GM19023 (cell line): ENCODE data around the gene CACNA2D3.

Experiments
- ATAC-seq: cut with Tn5 transposase; IDR thresholded peaks from one replicate; pipeline ENCODE4 v1.9.1; 2021; ENCODE audit warnings: mild to moderate bottlenecking, moderate library complexity; ENCODE audit not compliant: unreplicated experiment

Gene CACNA2D3

DNA sequence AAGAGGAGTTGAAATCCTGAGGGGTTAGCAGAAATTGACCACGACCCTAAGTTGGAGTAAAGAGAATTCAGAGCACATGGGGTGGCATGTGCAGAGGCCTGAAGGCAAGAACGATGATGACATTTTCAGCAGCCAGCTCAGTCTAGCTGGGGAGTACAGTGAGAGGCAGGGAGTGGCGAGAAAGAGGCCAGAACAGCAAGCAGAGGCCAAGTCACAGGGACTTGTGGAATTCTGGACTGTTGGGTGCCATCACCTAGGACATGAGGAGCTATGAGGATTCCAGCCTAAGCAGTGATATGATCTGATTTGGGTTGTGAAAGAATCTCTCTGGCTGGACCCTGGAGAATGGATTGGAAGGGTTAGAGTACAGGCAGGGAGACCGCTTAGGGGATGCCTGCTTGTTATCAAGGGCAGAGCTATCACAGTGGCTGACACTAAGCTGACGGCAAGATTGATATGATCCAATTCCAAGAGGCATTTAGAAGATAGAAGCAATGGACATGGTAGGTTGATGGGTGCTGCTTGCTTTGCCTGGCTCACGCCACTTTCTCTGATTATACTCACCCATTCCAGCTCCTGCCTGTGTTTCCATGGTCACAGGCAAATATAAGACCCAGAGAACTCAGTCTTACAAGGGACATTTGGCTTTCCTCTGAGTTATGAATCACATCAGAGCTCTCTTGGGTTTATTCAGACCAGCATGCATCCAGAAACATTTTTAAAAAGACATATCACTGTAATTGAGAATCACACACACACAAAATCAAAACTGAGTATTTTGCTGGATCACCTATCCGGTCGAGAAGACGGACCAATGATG, 739.1 kb downstream of the CACNA2D3 start:
- no peak for ATAC-seq

DNA sequence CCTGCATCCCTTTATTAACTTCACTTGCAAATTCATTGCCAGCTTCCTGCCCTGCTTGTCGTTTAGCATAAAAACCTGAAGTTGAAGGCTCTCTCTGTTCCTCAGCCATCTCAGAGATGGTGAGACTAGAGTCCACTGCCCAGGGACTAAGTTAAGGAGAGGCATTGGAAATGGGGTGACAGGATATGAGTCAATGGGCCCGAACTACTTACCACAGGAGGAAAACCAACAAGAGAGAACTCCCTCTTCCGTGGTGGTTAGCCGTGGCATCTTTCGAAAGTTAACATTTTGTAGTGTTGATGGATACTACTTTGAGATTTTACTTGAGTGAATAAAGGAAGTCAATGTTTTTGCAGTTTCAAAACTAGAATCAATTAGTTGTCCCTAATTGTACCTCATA, 740.2 kb downstream of the CACNA2D3 start:
- no peak for ATAC-seq

DNA sequence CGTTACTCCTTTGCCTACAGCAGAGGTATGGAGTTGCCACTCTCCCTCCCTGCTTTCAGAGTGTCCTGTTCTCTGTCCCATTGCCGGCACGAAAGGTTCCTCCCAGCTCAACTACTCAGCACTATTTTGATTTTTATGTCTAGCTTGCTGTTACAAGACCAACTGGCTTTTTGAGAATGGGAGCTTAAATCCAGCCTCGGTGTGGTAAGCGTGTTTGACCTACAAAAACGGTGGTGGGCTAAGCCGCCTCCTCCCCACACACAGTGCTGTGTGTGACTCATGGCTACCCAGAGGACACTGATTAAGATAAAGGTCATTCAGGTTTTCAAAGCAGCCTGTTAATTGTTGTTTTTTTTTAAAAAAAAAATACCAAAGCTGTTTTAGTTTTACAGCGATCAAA, 741.0 kb downstream of the CACNA2D3 start:
- ATAC-seq, result no peak

DNA sequence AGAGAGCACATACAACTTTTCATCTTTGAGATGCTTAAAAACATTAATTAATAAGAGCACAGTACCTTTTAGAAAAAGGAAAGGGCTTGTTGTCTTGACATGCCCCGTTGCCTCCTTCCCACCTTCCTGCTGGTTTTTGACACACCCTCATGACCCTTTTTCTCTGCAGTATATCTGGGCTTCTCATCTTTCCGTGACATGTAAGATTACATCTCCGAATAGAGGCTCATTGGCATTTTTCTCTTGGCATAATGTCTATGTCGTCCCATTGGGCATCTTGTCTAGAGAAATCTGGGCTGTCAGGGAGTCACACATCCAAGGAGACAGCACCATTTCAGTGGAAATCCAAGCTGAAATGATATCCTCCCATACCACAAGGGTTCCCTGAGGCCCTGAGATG, 741.4 kb downstream of the CACNA2D3 start:
- no peak for ATAC-seq

DNA sequence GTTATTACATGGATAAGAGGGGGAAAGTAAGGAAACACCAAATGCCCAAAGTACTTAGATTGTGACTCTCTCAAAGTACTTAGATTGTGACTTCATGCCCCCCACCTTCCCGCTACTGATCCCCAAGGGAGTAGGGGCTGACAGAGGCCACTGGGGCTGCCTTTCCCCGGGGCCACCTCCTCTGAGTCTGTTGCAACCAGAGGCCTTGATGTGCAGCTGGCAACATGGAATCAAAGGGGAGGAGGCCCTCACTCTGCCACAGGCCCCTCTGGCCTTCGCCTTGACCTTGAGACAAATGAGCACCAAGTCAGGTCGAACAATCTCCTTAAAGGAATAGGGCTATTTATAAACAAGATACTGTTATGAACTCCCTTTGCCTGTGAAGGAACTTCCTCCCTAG, 743.0 kb downstream of the CACNA2D3 start:
- no peak for ATAC-seq

DNA sequence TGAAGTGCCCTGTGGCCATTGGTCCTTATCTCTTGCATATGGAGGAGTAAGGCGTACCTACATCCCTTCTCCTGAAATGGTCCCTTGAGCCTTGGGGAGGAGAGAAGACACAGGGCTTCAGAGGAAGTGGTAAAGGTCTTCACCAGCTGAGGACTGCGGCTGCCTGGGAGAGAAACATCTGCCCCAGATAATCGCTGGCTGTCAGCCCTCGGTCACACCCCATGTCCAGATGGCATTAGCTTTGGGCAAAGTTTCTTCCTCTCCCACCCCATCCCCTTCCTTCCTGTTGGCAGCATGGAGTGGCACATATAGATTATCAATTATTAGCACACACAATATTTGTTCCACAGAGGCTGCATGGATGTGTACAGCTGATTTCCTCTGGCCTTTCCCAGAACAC, 743.9 kb downstream of the CACNA2D3 start:
- ATAC-seq, result no peak

DNA sequence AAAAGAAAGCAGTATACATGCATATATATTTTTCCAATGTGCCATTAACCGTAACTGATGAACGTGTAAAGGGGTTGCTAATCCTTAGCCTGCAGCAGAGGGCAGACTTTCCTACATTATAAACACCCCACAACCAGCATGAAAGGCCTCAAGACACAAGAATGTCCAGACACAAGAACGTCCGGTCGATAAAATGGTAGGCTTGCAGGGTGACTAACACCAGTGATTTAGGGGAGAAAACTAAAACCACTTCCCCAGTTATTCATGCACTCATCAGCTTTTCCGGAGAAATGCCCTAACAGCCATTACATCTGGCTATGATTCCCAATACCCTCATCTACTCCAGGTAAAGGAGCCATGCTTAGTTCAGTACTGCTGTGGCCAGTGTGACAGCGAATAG, 748.1 kb downstream of the CACNA2D3 start:
- ATAC-seq, result no peak

DNA sequence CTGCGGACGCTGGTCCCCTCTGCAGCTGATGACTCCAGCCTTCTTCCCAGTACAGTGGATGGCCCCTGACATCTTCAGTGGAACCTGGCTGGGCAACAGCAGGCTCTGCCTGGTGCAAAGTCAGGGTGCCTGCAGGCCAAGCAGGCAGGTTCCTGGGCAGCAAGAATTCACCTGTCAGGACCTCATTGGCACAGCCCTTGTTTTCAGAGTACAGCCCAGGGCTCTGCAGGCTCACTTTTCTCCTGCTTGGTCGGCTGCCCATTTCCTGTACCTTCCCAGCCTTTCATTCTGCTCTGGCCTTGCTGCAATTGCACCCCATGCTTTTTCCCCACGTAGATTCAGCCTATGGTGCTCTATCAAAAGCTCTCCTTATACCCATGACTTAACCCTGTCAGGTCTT, 749.5 kb downstream of the CACNA2D3 start:
- ATAC-seq, result no peak

DNA sequence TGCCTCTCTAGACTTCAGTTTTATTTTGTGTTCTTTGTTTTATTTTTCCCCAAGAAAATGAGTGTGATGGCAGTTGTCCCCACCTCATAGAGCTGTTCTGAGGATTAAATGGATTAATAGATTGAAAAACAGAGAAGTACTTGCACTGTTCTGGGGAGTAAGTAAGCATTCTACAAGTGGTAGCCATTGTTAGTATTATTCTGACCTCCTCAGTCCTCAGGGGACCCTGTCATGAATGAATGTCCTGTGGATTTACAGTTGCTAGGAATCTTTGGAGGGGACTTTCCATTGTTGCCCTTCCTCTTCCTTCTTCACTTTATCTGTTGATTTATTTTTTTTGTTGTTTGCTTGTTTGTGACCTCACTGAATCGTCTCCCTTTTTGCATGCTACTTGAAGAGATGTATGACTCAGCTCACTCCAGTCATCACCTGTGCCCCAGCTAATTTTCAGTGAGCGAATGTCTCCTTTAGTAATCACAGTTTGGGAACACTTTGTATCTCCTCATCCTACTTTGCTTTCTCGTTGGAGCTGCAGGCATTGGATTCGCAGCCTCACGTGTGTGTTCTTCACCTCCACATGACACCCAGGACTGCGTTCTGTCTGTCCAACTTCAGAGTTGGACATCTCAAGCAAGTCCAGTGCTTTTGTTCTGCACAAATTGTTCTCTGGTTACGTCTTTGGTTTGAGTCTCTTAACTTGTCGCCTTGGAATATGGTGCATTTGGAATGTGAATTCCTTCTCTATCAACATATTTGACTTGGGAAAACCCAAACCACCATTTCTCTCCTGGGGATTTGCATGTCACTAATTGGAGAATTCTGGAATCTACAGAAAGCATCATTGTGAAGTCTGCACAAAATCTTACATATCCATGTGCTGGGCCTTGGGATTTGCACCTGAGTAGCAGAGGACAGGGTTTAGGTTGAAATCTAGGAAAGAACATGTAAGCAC, 751.0 kb downstream of the CACNA2D3 start:
- no peak for ATAC-seq

DNA sequence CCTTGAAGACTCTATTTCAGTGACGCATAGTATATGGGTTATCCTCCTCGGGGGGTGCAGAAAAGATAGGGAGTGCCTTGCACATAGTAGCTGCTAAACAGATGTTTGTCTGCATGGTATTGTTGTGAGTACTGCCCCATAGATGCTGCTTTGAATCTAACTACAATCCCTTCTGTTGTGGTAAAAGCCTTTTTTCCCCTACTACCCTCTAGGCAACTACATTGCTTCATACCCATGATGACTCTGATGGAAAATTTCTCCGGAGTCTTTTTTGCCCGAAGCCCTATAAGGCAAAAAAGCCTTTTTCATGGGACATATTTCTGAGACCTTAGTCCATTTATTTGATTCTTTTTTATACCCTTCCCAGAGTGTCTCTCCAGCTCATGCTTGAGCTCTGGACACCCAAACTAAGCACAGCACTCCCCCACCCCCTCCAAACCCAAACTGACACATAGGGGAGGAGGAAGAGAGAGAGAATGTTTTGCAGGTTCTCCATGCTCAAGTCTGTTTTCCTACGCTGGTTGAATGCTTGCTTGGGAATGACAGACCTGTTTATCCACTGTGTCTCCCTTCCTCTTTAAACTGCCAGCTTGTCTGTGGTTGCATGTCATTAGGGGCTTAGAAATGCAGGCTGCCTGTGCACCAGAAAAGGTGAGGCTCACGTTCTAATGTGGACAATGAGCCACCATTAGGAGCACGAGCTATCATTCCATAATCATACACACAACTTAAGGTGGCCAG, 752.6 kb downstream of the CACNA2D3 start:
- no peak for ATAC-seq

DNA sequence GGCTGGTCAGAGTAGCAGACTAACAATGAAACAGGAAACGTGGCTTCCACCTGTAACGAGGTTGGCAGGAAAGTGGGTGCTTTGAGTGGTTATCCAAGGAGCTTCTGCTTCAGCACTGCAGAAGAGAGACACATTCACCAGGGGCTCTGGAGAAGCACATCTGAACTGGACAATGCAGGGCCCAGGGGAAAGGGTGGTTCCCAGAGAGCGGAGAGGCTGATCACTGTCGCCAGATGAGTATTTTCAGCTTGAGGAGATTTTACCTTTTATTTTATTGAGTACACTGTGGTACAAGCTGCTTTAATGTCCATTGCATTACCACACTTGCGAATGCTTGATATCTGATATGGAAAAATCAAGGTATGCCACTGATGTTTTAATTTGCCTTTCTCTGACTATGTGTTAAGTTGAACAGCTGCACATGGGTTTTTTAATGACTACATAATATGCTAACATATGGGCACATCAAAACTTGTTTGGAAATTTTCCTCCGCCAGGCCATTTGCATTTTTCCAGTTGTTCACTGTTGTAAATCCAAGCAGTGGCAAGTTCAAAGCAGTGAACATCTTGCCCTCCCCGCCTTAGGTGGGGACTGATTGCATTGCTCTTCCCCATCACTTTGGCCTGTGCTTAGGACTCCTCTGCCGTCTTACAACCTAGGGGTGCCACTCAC, 753.4 kb downstream of the CACNA2D3 start:
- ATAC-seq, result no peak

DNA sequence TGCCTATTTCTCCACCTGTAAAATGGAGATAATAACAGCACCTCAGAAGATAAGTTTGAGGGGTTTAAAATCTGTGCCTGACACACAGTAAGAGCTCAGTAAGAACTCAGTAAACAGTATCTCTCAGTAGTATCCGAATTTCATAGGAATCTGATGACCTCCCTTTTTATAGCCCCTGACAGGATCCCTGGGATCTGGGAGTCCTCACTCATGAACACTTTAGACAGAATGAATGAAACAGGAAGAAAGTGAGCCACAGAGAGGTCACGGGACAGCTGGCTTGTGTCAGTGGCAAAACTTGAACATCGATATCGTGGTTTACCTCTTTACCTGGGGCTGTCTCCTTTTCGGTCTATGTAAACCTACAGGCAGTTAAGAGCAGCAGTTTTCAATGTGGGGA, 754.3 kb downstream of the CACNA2D3 start:
- no peak for ATAC-seq

DNA sequence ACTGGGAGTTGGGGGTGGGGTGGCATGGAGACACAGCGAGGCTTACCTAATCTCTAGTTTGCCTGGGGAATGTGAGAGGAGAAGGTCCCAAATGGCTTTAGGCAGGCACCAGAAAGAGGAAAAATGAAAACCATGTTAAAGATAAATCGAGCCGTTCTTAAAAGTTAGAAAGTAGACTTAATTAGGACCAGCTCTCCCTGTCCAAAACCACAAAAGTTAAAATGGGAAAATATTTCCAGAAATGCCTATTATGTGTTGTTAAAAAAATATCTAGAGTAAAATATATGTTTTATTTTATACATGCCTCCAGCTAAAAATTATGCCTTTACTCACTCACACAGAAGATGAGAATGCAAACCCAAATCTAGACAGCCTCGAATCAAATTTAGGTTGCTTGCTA, 755.4 kb downstream of the CACNA2D3 start:
- no peak for ATAC-seq

DNA sequence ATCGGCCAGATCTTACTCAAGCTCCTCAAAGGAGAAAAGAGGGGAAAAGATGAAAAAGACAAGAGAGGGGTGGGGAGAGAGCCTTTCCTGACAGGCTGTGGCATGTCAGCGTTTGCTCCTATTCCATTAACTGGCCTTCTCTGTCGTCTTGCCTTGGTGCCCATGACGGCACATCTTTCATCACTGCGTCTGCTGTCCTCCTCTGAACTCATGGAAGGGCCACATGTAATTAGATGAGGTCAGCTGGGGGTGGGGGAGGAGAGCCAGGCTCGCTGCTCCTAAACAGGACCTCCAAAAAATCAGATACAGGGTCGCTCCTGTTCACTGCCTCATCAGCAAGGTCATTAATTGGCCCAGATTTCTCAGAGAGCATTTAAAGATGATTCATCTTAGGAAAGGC, 755.8 kb downstream of the CACNA2D3 start:
- ATAC-seq, result no peak

DNA sequence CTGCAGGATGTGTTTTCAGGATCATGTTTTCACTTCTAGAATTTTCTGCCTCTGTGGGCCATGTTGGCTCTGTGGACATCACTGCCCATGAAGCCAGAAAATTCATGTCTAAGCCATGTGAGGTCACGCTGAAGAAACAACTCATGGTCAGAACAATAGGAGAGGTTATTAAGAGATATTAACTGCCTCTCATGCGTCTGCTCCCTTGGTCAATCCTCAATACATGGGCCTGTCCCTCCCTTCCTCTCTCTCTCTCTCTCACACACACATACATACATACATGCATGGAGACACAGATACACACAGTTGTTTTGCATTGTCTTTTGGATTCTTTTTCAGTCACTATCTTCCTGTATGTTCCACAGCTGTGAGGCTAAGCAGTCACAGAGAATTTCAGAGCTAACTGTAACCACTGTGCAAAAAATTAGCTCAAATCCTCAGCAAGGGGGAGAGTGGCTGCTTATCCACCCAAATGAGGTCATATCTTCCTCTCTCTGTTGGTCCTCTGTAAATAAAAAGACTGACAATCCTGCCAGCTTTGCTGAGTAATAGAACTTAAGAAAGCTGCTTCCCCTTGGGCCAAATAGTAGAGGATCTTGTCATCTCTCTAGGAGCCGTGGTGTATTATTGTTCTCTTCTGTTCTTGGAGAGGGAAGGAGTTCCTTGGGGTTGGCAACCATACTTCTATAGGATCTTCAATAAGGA, 759.9 kb downstream of the CACNA2D3 start:
- no peak for ATAC-seq

DNA sequence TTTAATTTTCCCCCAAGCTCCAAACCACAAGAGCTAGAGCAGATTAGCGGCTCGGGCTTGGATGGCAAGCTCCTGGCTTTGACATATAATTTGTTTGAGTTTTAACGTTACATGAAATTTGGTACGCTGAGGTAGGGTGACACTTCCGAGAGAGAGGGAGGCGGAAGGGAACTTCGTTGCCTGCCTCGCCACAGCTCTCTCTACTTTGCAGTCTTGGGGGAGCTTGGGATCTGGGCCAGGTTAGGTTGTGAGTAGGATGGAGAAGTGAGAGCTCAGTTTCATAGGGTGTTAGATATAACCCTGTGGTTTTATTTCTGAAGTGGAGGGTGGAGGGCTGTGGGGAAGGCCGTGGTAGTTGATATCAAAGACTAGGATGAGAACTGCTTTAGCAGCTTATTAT, 765.8 kb downstream of the CACNA2D3 start:
- no peak for ATAC-seq

DNA sequence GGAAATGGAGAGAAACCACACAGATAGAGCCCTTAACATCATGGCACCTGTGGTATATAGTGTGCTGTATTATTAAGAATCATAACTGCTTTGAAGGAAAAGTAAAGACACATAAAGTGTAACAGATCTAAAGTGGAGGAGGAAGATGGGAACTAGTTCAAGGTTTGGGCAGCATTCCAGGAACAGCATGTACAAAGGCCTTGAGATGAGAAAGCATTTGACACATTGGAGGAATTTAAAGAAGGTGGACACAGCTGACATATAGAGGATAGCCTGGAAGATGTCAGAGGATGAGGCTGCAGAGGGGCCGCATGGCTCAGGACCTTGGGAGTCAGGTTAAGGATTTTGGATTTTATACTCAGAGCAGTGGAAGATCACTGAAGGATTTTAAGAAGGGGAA, 766.5 kb downstream of the CACNA2D3 start:
- no peak for ATAC-seq

DNA sequence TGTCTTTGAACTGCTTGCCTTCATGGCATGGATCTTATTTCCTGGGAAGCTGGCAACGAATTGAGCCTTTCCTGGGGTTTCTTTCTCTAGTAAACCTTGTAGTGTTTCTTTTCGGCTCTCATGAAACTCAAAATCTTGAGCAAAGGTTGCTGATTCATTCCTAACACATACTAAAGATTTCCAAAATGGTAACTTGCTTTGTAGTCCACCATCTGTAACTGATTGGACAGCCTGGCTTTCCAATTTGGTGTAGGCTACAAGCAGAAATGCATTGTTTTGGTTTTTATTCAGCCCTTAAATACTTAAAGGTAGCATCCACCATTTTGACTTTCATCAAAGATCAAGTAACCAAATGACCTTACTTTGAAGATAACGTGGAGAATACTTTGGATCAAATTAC, 767.4 kb downstream of the CACNA2D3 start:
- no peak for ATAC-seq

DNA sequence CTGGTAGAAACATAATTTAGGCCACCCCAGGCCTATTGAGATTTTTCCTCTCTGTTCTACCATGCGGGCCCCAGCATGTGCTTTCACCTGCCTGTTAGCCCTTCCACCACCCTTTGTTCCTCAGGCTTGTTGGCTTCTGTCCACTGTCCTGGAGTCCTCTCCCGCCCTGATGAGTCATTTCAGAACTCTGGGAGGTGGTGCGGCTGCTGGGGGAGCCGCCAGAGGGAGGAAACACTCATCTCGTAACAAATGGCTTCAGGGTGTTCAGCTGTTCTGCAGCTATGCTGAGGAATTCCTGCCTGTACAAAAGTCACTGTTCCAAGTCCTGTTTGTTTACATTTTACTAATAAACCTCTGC, 769.2 kb downstream of the CACNA2D3 start:
- no peak for ATAC-seq

DNA sequence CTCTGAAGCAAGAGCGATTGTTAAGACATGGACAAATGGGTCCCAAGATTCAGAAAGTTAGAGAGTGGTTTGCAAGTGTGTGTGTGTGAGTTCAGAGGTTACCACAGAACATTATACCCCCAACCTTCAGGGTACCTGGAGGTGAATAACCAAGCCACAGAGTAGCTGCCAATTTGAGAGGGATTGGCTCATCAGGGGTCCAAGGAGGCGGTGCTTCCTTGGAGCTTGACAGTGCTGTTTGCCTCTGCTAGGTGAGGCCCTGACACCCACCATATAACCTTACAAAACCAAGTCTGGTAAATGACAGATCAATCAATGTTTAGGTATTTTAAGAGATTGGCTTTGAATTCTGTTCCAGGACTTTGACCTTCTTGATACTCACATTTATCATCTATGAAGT, 769.8 kb downstream of the CACNA2D3 start:
- no peak for ATAC-seq
